GM18519 (cell line): ENCODE results near the gene KIF4B.
"Not testable (repeated sequence)": the region's sequence is repeated elsewhere in the genome, so short reads cannot be mapped to it uniquely, and the experiment has no call there.

Experiments
- ATAC-seq: cut with Tn5 transposase; IDR thresholded peaks from one replicate; pipeline ENCODE4 v1.9.1; 2021; ENCODE audit warnings: mild to moderate bottlenecking, moderate library complexity; ENCODE audit not compliant: unreplicated experiment, low FRiP score

Gene KIF4B

DNA sequence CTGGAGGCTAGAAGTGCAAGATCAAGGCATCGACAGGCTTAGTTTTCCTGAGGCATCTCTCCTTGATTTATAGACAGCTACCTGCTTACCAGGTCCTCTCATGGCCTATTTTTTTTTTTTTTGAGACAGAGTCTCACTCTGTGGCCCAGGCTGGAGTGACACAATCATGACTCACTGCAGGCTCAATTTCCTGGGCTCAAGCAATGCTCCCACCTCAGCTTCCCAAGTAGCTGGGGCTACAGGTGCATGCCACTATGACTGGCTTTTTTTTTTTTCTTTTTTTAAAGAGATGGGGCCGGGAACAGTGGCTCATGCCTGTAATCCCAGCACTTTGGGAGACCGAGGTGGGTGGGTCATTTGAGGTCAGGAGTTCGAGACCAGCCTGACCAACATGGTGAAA is 10.8 kb upstream of the KIF4B start:
- not testable (repeated sequence) for ATAC-seq

DNA sequence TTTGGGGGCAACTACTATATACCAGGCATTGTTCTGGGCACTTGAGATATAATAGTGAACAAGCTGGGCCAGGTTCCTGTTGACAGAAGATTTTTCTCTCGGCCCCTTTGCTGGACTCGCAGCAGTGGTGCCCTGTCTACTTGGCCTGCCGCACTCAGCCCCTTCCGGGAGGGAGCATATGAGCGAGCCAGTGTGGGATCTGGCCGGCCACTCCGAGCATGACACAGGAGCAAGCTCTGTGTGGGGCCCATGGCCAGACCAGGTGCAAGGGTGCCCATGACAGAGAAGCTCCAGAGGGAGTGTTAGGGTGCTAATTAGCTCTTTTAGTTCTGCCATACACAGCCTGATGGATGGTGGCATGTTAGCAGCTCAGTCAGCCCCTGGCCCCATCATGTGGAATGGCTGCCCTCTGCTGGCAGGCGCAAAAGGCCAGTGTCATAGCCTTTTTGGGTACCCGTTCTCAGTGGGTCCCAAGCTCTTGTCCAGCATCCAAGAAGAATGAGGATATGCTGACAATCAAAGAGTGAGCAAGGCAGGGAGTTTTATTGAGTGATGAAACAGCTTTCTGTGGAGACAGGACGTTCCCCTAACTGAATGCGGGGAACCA is 9.3 kb upstream of the KIF4B start:
- no peak for ATAC-seq

DNA sequence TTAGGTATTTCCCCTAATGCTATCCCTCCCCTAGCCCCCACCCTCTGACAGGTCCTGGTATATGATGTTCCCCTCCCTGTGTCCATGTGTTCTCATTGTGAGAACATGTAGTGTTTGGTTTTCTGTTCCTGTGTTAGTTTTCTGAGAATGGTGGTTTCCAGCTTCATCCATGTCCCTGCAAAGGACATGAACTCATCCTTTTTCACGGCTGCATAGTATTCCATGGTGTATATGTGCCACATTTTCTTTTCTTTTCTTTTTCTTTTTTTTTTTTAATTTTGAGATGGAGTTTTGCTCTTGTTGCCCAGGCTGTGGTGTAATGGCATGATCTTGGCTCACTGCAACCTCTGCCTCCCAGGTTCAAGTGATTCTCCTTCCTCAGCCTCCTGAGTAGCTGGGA is 7.3 kb upstream of the KIF4B start:
- ATAC-seq = not testable (repeated sequence)

GRCh38 chr5:155008669-155009068 is 4.9 kb upstream of the KIF4B start:
- ATAC-seq = no peak

DNA sequence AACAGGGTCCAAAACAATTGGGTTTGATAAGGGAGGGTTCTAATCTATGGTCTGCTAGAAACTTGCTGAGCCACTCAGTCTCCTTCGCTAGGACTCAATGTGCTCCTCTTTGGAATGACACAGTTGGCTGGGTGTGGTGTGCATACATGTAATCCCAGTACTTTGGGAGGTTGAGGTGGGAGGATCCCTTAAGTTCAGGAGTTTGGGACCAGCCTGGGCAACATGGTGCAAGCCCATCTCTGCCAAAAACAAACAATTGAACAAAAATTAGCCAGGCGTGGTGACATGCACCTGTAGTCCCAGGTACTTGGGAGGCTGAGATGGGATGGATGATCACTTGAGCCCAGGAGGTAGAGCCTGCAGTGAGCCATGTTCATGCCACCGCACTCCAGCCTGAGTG is 2.7 kb upstream of the KIF4B start:
- no peak for ATAC-seq

DNA sequence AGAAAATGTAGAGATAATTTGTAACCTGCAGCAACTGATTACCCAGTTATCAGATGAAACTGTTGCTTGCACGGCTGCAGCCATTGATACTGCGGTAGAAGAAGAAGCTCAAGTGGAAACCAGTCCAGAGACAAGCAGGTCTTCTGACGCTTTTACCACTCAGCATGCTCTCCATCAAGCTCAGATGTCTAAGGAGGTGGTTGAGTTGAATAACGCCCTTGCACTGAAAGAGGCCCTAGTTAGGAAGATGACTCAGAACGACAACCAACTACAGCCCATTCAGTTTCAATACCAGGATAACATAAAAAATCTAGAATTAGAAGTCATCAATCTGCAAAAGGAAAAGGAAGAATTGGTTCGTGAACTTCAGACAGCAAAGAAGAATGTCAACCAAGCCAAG is 1.7 kb downstream of the KIF4B start:
- no peak for ATAC-seq

DNA sequence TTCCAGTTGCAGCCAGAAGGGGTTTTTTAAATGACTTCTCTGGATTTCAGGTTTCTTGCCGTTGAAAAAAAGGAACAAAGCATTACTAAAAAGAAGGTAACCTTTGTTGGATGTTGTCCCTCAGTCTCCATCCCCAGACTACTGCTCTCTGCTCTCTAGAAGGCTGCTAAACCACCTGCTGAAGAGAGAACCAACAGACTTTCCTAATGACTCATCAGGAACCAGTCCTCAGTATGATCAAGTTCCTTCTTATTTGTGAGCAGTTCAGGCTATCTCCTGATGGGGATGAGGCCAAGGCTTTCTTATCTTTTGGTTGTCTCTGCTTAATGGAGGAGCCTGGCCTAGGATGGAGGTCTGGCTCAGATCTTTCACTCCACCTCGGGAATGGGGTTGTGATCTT is 4.1 kb downstream of the KIF4B start:
- ATAC-seq = peak; percentile 97

DNA sequence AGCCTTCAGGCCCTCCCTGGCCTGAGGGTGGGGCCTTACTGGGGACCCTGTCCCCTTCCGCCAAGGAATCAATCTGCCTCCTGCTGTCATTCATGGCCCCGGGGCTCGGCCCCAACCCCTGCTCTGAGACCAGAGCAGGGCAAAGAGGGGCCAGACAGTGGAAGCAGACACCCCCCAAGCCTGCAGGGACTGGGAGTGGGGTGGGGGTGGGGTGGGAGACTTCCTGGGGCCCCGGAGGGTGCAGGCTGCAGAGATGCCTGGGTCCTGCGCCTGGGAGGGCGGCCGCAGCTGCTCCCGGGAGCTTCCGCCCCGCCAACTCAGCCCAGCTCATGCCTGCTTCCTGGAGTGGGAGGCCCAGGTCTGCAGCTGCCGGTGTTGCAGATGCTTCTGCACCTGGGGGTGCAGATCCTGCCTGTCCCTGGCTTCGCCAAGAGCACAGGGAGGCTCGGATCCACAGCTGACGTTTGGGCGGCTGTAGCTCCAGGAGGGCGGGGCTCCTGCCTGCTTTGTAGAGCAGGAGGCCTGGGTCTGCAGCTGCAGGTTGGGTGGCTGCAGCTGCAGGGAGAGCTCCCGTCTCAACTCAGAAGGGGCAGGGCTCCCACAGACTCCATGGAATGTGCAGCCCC is 6.2 kb downstream of the KIF4B start:
- ATAC-seq = no peak

GRCh38 chr5:155021842-155022241 is 8.3 kb downstream of the KIF4B start:
- ATAC-seq = no peak

- no peak for ATAC-seq
Observed at GRCh38 chr5:155023320-155023719, 9.8 kb downstream of the KIF4B start.

GRCh38 chr5:155024015-155024414 is 10.5 kb downstream of the KIF4B start:
- no peak for ATAC-seq

- no peak for ATAC-seq
Observed at GRCh38 chr5:155025895-155026294, 12.3 kb downstream of the KIF4B start.

DNA sequence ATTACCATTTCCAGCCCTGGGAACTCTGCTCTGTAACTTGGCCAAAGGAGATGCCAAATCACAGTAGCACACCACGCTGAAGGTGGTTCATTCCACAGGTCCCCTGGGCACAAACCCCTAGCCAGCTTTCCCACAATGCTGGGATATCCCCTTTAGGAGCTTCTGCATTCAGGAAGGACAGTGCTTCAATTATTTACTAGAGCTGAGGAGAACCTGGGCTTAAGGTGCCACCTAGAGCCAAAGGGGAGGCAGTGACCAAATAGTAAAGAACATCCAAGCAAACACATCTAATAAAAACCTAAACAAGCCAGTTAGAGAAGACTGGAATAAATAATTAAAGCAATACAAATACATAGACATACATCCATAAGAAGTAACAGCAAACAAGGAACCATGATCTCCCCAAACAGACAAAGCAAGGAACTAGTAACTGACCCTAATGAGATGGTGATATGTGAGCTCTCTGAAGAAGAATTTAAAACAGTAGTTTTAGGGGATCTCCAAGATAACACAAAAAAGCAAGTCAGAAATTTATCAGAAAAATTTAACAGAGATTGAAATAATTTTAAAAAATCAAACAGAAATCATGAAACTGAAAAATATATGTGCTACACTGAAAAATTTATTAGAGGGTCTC is 14.6 kb downstream of the KIF4B start:
- no peak for ATAC-seq

- no peak for ATAC-seq
Observed at GRCh38 chr5:155029240-155029639, 15.7 kb downstream of the KIF4B start.

GRCh38 chr5:155034145-155034744 is 20.7 kb downstream of the KIF4B start:
- ATAC-seq = not testable (repeated sequence)

GRCh38 chr5:155035087-155035486 is 21.5 kb downstream of the KIF4B start:
- ATAC-seq = not testable (repeated sequence)

DNA sequence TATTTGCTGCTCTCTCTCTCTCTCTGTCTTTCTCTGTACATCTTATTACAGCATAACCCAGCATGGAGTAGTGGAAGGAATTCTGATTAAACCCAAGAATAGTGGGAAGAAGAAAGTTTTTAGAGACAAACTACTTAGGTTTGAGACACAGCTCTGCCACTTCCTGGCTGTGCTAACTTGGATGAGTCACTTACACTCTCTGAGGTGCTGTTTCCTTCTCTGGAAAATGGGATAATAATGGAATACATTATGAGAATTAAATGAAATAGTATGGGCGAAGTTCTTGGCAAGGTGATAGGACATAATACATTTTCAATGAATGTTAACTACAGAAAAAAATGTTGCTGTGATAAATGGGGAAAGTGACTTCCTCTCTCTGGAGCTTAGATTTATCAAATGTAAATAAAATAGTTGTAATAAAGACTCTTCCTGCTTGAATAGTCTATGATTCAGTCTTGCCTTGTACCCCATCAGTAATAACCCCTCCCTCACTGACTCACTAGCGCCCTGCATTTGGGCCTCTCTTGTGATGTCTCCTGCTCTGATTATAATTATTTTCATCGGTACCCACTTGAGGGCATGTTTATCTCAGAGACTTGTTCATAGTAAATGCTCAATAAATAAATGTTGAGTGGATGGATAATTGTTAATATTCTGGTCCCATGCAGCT is 27.6 kb downstream of the KIF4B start:
- no peak for ATAC-seq

DNA sequence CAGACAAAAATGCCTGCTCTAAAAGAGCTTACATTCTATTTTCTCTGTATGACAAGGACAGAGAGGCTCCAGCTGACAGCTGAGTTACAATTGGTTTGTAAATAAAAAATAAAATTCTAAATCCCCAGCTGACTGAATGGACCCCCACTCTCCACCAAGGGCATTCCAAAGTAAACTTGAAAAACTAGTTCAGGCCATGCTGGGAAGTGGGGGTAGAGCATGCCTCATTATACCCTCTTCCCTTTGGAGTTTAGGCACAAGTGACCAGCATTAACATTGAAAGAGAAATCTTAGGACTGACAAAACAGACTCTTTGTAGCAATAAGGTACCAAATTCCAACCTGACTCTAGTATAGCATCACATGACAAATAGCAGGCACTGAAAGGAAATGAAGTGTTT is 31.0 kb downstream of the KIF4B start:
- no peak for ATAC-seq

DNA sequence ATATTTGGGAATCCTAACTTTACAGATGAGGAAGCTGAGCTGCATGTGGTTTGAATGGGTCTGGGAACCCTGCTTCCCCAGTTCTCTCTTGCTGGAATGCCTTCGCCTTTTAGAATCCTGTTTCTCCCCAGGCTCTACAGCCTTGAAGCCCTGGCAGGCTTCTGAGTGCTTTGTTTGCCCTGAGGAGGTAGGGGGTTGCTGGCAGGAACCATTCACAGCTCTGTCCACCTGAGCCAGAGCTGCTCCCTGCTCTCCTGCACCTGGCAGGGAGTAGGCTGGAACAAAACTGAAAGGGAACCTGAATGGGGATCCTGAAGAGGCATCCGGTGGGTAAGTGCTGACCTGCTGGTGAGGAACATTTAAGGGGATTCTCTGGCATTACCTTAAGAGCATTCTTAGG is 33.0 kb downstream of the KIF4B start:
- no peak for ATAC-seq

DNA sequence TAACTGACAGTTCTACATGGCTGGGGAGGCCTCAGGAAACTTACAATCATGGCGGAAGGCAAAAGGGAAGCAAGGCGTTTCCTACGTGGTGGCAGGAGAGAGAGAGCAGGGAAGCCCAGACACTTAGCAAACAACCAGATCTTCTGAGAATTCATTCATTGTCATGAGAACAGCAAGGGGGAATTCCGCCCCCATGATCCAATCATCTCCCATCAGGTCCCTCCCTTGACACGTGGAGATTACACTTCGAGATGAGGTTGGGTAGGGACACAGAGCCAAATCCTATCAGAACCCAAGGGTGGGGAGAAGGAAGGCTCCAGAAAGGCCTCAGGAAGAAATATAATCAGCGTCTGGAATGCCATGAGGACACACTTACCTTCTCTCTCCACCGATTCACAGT is 34.3 kb downstream of the KIF4B start:
- no peak for ATAC-seq
